GM18909 (cell line): Measurements from ENCODE around the gene MCTP1.
A peak's percentile ranks its signal among the peaks of the same experiment; 100 is the strongest.

Source experiments
- ATAC-seq: cut with Tn5 transposase; IDR thresholded peaks from one replicate; pipeline ENCODE4 v1.9.1; 2021; ENCODE audit warnings: mild to moderate bottlenecking; ENCODE audit not compliant: unreplicated experiment, poor library complexity

Gene MCTP1

DNA sequence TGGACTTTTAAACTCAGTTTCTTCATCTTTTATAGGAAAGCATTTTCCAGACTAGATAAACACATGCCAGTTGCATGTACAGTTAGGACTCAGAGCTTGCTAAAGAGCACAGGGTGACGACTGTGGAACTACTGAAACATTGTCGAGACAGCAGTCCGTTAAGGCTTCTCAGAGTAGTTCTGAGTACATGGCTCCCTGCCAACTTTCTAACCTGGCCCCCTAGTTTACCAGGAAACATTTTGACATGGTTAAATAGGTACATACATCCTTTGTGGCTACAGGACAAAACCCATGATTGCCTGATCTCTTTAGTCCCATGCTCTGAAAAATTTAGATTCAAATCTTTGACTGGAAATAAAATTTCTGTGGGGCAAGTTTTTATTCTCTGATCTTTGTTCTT, 536.7 kb downstream of the MCTP1 start:
- no peak for ATAC-seq

DNA sequence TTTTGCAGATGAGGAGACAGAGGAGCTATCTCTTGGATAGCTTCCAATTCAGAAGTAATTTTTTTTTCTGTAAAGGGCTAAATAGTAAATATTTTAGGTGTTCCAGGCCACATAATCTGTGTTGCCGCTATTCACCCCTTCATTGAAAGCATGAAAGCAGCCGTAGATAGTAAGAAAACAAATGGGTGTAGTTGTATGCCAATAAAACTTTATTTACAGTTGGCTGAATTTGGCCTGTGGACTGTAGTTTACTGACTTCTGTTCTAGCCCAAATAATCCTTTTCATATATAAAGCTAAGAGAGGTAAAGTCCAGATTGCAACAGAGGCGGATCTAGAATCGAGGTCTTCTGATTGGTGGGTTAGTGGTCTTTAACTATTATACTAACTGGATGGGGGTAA, 537.5 kb downstream of the MCTP1 start:
- no peak for ATAC-seq

DNA sequence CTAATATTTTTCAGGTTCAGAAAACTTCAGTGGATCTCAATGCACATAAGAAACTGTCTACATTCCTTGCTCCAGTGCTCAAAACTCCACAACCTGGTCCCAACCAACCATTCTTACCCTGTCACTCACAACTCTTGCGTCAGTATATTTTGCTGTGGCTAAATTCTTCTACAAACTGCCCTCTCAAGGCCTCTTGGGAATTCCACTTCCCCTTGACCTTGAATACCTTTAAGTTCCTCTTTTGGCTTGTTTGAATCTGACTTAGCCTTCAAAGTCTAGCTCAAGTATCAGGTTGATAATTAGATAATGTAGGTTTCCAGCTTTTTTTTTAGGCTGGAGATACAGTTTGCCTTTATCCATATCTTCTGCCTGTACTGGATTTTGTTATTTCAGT, 538.2 kb downstream of the MCTP1 start:
- ATAC-seq, result peak; percentile 60

DNA sequence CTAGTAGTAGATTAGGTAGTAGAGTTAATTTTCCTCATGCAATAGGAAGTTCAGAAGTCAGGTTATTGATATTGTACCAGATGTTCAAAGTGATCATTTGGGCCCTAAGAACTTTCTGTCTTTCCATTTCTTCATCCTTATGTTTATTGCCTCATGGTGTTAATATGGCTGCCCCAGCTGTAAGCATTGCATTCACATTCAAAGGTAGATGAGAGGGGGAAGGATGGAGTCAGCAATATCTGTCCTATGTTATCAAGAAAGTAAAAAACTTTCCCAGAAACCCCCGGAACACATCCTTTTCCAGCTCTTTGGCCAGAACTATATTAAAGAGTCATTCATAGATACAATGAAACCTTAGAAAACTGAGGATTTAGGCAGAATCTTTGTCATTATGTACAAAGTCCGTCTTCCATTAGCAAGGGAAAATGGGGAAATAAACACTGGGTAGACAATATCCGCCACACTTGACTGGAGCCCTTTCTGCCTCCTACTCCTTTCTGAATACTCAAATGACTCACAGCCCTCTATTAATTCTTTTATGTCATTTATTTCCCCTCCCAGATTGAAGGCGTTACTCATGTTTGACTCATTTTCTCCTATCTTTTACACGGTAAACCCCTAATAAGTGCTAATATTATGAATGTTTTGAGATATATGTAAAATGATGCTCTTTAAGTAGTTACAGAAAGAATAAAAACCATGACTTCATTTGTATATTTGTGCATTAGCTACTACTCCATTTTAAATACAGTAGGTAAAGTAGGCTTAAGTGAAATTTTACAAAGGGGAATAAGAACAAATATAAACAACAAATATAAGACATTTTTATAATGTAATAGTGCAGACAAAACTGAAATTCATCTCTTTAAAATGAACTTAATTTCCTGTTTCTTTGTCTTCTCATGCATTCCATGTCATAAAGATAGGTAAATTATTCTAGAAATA, 538.8 kb downstream of the MCTP1 start:
- ATAC-seq, result peak; percentile 87

DNA sequence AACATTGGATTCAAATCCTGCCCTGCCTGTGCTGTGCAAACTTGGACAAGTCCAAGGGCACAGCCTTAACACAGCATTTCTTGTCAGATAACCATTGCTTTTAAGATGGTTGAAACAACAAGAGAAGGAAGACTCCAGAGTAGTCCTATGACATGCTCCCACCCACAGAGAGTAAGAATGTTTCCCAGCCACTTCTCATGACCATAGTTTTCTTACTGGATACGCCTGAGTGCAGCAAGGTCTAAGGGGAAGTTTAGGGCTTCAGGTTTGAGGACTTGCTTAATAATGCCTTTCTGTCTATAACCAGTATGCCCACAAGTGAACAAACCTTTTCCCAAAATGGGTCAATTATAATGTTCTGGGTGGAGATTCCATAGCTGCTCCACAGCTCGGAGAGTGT, 540.0 kb downstream of the MCTP1 start:
- no peak for ATAC-seq

DNA sequence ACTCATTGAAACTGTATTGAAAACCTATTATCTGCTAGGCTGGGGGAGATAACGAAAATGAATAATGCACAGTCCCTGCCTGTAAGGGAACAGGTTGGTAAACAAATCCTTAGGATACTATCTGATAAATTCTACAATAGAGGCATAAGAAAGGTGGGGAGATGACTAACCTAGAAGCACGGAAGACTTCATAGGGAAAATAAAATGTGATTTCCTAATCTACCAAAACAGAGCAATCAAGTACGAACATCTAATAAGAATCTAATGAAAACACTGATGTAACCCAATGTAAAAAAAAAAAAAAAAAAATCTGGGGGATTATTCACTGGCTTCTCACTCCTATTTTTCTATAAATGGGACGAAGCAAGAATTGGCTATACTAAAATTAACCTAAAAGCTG, 542.0 kb downstream of the MCTP1 start:
- ATAC-seq, result no peak

DNA sequence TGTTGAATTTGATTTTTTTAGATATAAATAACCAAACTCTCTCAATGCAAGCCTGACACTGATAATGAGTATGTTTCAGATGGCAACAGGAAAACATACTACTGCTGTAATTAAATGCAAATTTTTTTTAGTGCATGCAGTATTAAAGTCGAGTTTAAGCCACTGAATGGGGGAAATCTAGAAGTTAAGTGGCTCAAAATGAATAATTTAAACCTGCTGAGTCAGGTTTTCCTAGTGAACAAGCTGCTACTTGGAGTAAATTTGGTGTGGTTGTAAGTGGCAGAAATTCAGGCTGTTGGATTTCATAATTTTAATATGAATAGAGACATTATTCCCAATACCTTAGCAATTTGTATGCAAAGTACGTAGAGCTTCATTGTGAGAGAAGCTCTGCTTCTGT, 544.6 kb downstream of the MCTP1 start:
- no peak for ATAC-seq

DNA sequence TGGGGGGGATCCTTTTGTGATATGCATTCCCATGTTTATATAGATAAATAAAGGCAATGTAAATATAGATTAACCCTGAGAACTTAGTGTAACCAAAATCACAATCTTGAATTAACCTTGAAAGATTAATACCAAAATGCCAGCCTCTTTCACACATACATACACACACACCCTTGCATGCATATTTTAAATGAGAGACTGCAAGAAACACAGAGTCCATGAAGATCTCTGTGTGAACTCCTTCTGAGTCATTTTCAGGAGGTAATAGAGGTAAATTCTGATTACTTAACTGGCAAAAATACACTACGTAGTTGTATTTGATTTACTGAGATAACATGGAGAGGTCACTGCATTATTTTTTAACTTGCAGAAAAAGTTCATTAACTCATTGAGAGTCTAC, 548.4 kb downstream of the MCTP1 start:
- no peak for ATAC-seq

DNA sequence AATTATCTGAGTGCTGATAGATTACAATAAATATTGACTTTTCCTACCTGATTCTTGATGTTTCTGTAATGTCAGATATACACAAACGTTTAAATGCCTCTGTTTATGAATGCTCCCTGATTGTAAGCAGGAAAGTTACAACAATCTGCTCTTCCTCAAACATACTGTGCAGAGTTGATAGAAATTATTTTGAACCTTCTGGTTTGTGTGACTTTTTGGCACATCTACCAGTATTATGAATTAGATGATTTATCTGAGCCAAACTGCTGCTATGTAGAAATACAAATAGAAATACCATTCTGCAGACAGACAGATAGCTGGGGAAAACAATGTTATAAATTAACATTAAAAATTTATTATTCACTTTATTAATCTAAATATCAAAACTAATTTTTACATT, 553.4 kb downstream of the MCTP1 start:
- ATAC-seq, result no peak

DNA sequence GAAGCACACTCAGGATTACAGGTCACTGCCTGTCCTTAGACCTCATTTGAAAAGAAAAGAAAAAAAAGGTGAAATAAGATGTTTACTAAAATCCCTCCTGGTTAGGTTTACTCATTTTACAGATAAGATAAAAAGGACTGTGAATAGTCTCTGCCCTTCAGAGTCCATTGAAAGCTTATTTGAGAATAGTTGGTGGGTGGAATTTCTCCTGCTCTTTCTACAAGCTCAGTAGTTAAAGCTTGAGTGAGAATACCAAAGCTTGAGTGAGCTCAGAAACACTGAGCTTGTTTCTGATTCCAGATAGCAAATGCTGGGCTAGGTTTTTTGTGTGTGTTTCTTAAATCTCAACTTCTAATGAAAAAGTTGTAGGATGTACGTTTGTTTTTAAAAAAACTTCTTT, 559.8 kb downstream of the MCTP1 start:
- ATAC-seq, result no peak

DNA sequence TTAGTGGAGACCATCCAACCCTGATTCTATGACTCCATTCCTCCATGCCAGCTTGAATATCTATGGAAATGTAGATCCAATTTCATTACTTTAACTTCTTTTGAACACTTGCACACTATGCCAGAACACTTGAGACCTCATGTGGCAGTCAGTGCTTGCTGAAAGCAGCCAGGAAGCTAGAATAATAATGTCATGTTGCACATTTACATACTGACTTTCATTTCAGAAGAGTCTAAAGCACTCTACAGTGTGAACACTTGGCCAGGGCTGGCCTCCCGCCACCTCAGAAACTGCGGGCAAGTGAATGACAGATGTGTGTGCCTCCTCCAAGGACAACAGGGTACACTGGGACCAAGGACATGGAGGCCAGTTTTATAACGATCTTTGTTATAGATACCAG, 569.1 kb downstream of the MCTP1 start:
- ATAC-seq, result no peak

DNA sequence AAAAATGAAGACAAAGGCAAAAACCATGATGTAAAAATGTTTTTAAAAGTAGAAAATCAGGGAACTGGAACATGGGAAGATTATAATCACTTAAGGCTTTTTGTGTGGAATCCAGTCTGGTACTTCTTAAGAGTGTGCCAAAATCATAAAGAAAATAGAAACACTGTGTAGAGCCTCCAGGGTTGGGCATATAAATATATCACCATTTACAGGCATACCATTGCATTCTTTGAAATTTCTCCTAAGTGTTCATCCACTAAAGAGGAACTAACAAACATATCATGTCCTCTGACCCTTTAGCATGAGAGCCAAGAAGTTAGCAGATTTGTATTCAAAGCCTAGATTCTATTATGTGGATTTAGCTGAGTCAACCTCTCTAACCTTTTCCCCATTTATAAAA, 573.1 kb downstream of the MCTP1 start:
- no peak for ATAC-seq

DNA sequence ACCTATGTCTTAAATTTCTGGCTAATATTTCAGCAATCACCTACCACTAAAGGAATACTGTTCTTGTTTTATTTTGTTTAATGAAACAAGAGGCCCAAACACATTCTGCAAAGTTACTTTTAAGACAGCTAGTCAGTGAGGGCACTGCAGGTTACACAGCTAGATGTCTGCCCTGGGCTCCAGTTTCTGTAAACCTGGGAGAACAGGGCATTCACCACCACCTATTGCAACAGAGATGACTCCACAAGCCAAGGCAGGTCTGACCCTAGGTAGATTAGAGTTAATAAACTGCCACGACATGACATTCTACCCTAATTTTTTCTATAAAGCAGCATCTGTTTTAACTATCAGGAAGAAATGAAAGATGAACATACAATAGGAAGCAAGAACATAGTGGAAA, 575.6 kb downstream of the MCTP1 start:
- ATAC-seq, result no peak

DNA sequence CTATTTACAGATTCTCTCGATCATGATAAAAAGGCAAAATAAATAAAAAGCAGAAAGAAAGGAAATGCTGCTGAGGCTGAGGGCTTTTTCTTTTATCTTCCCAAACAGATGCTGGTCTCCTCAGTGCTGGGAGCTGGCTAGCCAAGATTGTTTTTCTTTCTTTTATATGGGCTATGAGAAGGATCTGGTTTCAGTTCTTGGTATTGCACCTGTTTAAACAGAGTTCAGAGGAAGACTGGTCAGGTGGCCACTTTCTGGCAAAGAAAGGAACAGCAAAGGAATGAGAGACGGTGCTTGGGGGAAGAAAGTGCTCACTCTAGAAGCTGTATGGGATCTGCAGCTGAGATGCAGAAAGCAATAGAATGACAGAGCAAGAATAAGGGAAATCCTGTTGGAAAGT, 577.5 kb downstream of the MCTP1 start:
- no peak for ATAC-seq

DNA sequence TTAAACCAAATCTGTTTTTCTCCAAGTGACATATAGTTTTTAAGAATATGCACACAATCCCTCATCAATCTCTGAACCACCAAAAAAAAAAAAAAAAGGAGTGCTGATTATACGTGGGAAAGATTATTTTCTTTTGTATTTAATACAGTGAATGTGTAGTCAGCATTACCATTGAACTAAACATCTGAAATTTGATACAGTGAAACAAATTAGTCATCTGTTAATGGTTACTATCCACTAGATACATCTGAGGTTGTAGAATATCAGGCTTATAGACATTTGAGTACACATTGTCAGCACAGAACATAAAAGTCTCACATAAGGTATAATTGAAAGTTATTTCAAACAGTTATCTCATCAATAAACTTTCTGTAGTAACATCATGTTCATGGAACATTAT, 579.5 kb downstream of the MCTP1 start:
- ATAC-seq, result no peak

DNA sequence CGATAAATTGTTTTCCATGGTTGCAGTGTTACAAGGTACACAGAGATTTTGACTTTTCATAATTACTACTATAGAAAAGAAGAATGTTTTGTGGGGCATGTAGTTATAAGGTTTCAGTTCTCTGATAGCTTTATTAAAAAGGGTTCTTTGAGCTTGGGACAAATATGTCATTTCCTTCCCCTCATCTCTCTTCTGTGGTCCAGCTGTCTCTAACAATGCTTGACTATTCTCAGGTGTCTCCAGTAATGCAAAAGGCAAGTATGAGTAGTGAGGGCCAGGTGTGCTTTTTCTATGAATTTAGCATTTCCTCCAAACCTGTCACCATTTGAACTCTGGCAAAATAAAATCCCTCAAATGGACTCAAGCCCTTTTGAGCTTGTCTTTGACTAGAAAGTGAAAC, 582.2 kb downstream of the MCTP1 start:
- peak; percentile 68 for ATAC-seq

DNA sequence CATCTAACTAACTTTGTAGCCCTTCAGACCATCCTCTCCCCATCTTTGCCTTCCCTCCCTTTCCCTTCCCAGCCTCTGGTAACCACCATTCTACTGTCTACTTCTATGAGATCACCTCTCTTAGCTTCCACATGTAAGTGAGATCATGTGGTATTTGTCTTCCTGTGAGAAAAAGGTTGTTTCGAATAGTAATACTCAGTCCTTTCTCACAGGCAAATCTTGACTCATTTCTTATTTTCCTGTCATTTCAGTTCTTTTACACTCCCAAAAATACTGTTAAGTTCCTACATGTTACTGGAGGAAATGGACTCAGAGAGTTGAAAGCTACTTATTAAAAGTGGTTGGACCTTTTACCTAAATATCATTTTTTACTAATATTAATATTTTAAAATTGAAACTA, 584.3 kb downstream of the MCTP1 start:
- ATAC-seq, result peak; percentile 82

DNA sequence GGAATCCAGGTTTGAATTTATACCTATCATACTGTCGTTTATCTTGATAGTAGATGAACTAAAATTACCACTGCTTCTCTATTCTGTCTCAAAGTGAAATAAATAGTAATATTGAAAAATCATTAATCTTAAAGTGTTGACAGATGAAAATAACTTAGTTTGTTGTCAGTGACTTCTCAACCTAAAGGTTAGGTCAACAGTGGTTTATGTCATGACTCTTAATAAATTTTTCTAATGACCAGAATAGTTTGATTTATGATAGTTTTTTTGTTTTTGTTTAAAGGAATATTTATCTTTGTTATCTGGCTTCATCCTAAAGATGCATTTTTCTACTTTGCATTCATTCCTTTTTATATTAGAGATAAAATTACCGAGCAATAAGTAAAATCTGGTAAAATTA, 585.3 kb downstream of the MCTP1 start:
- no peak for ATAC-seq

DNA sequence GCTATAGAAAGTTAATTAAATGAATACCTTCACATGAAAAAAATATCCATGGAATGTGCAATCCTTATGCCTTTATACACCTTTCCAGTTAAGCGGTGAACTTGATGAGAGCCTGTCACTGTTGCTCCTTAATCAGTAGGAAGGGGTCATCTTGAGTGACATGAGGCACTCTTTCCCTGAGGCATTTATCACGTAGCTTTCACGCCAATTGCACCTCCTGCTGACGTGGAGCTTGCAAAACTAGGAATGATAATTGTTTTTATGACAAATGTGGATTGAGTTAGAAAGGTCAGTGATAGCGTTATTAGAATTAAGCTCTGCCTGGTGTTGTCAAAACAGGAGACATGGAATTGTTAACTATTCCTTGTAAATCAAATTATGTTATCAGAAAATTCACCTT, 586.7 kb downstream of the MCTP1 start:
- ATAC-seq, result no peak

DNA sequence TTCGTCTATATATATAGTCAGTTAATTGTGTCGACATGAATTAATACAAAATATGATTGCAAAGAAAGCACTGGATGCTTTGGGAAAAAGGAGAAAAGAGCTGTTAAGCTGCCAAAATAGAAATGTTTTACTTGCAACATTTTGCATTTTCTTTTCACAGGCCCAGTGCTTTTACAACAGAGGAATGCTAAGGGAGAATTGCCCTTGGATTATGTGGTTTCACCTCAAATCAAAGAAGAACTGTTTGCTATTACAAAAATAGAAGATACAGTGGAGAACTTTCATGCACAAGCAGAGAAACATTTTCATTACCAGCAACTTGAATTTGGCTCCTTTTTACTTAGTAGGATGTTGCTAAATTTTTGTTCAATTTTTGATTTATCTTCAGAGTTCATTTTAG, 590.2 kb downstream of the MCTP1 start:
- ATAC-seq, result no peak

DNA sequence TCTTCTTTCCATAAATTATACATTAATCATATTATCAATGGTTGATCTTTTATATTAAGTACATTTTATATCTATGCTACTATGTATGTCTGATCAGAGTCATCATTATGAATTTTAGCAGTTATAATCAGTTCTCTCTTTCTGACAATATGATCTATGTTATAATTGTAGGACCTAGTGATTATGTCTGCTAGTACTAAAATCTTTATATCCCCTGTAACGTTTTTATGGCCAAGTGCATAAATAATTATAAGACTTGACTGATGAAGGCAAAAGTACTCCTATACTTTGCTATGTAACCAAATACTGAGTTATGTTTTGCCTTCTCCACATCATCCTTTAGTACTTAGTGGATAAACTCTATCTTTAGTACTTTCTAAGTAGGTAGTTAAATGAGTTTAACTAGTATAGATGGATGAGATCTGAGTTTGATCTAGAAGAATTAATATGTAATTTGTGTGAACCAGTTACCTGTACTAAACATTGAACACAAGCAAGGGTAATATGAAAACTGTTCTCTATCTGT, 591.0 kb downstream of the MCTP1 start:
- ATAC-seq, result no peak
